NCI-H2081 (cell line): ENCODE data around the gene LATS2.

Source experiments
- DNase-seq, 2 experiments: peaks; one replicate each; lab custom pipeline; 2025; lab: John Stamatoyannopoulos, UW

Gene LATS2

DNA sequence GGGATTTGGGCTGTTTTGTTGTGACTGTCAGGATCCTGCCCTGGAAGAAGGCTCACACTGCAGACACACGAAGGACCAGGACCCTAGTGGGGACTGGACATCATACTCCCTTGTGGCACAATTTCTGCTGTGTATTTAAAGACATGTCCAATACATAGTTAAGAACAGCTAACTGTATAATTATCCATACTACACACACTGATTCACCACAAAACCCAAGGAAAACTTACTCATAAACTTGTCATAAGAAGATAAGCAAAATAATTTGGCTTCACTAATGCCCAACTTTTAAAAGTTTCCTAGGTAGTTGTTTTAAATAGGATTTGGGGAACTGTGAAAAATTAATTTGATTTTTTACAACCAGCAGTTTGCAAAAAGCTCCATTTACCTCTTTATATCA lies 46.1 kb downstream of the LATS2 start:
- DNase-seq: no peak

DNA sequence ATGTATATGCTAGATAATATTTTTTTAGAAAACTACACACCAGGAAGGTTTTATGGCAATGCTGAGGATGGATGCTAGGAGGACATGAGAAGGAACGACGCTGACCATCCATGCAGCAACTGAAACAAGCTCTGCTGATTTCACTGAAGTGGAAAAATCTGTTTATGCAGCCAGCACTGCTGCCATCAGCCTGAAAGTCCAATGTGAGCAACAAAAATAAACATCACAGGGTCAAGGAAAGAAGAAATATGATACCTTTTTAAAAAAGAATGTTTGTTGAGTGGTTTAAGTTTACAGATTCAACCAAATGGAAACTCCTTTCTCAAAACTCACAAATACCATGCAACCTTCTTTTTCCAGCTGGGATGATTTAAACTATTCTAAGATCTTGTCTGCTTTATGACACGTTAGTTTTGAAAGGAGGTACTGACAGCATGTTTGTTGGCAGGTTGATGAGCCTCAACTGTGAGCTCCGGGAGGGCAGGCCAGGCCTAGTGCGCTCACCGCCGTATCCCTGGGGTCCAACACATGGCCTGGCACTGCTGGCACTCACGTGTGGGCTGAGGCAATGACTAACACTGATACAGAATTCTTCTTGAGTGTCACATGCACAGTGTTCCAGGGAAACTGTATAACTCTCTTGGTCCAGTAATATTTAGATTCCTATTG lies 46.8 kb downstream of the LATS2 start:
- no peak for DNase-seq

GRCh38 chr13:21014139-21014501 lies 47.3 kb downstream of the LATS2 start:
- DNase-seq: no peak

DNA sequence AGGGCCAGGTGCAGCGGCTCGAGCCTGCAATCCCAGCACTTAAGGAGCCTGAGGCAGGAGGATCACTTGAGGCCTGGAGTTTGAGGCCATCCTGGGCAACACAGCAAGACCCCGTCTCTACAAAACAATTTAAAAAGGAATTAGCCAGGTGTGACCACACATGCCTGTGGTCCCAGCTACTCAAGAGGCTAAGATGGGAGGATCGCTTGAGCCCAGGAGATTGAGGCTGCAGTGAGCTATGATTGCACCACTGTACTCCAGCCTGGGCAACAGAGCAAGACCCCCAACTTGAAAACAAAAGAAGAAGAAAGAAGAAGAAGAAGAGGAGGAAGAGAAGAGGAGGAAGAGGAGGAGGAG lies 47.7 kb downstream of the LATS2 start:
- DNase-seq: no peak

DNA sequence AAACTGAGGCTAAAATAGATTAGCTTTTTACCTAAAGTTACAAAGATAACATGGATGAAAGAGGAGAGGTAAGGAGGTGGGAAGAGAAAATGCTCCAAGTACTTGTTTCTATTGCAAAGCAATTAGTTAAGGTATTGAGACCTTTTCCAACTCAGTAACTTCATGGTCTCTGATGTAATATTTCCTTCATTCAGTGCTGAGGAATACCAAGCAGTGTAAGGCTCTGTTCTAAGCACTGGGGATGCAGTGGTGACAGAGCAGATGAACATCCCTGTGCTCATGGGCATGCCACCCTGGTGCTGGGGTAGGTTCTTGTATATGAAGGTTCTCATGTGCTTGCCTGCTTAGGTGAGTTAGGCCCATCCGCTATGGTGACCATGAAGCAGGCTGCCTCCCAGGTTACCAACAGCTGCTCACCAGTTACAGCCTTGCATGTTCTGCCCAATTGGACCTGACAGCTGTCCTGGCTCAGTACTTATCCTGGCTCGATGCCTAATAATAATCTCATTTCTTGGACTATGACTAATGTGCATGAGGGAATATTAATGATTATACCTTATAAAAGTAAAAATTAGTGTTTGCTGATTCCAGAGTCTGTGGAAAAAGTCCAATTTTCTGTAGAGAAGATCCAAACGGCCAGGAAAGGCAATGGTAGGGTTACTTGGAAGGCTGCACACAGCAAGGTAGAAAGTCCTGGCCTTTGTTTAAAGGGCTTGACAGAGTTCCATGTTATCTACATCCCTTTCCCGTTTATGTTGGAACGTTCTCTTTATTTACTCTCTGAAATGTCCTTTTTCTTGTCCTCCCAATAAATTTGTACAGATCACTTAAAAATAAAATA lies 48.3 kb downstream of the LATS2 start:
- DNase-seq: no peak

DNA sequence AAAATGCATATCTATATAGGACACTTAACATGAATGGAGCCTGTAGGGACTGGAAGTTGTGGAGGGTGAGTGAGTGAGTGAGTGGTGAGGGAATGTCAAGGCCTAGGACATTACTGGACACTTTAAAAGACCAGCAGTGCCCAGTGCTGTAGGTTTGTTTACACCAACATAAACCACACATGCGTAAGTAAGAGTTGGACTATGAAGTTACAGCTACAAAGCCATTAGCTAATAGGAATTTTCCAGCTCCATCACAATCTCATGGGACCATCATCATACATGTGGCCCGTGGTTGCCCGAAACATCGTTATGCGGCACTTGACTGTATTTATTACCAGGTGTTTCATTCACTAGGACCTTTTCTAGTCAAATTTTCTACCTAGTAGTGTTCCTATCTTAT lies 49.2 kb downstream of the LATS2 start:
- DNase-seq: no peak

- no peak for DNase-seq
These were observed 50.0 kb downstream of the LATS2 start for GRCh38 chr13:21011378-21011777.

DNA sequence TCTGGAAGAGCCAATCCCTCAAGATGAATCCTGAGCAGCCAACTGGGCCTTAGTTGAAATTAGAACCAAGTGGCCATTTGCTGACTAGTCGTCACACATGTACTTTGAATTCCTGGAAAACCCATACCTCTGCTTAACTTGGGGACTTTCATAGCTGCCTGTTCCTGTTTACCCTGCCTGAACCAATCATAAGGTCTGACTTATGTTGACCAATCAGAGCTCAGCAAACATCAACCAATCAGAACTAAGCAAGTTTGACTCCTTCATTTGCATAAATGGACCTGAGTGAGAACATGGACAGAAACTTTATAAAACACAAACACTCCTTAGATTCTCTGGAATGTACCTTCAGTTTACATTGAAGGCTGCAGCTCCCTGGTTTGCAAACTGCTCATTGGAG lies 50.8 kb downstream of the LATS2 start:
- no peak for DNase-seq

DNA sequence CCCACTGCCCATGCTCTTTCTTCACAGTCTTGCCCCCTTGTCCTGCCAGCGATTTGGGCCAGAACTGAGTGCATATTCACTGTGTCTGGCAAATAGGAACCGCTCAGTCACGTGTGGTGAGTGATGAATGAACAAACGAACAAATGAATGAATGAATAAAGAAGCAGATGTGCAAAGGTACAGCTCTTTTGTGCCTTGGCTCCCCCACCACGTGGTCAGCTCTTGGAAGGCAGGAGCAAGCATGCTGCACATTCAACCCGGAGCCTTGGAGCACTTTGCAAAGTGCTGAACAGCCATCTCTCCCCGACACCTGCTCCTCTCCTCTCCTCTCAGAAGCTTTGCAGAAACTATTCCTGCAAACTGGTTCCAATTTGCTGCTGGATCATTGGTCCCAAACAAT lies 52.4 kb downstream of the LATS2 start:
- DNase-seq: no peak

DNA sequence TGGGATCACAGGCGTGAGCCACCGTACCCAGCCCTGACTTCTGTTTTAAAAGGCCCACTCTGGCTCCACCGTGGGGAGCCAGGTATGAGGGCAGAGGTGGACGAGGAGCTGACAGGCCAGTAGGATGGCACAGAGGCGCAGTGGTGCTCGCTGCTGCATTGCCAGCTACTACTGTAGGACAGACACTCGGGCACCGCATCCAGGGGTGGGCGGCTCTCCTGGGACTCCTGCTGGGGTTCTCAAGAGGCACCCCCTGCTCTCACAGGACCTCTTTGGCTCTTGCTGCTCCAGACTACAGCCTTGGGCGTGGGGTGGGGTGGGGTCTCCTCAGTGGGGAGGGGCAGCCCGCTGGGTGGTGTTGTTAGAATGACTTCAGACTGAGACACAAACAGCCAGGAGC lies 53.4 kb downstream of the LATS2 start:
- DNase-seq: no peak

- no peak for DNase-seq
These were observed 55.0 kb downstream of the LATS2 start for GRCh38 chr13:21006141-21007005.

DNA sequence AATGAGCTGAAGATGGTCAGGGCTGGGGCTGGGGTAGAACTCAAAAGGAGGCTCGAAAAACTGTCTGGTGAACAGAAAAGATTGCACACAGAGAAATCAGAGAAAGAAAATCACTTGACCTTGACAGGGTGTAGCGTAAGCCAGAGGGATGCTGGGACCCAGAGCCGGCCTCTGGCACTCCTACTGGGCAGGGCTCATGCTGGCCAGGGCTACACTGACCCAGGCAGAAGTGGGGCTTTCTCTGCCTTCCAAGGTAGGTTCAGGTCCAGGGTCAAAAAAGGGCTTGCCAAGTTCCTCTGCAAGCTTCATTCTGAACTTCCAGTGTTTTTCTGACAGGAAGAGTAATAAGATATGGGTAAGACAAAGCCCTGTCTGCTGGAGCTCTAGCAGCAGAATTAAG lies 56.2 kb downstream of the LATS2 start:
- DNase-seq: no peak

DNA sequence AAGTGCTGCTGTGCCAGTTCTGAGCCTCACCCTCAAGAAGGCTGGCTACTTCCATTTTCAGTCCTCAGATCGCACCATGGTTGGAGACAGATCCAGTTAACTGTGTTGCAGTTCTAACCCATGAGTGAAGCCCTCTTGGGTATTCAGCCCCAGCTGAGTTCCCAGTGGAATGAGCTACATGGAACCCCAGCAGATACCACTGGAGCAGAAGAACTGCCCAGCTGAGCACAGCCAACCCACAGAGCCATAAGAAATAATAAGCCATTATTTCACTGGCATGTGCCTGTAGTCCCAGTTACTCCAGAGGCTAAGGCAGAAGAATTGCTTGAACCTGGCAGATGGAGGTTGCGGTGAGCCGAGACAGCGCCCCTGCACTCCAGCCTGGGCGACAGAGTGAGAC lies 59.9 kb downstream of the LATS2 start:
- no peak for DNase-seq

DNA sequence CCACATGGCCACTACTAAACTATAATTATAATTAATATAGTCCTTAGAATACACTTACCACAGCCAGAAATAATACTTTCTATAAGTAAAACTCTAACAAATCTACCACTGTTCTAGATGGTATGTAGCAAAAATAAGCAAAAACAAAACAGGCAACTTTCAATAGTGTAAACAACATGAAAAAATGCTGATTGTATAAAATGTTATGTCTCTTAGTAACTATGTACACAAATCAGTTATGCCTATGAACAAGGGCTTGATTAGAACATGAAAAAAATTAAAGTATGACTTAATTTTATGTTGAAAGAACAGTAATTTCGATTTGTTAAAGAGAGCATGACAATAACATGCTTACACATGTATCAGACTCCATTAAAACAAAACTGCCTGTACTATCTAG lies 60.7 kb downstream of the LATS2 start:
- DNase-seq: no peak

DNA sequence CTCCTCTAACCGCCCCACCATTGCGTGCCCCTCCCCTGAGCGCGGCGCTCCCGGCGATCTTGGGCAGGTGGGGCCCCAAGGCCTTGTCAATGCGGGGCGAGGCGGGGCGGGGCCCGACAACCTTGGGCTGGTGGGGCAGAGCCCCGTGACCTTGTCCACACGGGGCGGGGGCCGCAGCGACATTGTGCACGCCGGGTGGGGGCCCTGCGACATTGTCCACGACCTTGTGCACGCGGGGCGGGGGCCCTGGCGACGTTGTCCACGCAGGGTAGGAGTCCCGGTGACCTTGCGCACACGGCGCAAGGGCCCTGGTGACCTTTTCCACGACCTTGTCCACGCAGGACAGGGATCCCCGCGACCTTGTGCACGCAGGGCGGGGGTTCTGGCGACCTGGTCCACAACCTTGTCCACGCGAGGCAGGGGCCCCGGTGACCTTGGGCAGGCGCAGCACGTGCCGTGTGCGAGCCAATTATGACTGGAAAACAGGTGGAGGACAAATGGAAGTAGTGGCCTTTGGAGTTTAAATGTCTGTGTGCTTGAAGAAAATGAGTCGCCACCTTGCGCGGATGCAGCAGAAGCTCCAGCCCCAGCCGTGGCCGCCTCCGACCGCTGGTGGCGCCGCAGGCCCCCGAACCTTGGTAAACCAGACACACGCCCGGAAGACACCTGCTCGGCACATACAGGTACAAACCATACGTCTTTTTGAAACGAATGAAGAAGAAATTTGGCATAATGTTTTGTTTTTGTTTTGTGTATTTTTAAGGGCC lies 62.6 kb downstream of the LATS2 start:
- no peak for DNase-seq

DNA sequence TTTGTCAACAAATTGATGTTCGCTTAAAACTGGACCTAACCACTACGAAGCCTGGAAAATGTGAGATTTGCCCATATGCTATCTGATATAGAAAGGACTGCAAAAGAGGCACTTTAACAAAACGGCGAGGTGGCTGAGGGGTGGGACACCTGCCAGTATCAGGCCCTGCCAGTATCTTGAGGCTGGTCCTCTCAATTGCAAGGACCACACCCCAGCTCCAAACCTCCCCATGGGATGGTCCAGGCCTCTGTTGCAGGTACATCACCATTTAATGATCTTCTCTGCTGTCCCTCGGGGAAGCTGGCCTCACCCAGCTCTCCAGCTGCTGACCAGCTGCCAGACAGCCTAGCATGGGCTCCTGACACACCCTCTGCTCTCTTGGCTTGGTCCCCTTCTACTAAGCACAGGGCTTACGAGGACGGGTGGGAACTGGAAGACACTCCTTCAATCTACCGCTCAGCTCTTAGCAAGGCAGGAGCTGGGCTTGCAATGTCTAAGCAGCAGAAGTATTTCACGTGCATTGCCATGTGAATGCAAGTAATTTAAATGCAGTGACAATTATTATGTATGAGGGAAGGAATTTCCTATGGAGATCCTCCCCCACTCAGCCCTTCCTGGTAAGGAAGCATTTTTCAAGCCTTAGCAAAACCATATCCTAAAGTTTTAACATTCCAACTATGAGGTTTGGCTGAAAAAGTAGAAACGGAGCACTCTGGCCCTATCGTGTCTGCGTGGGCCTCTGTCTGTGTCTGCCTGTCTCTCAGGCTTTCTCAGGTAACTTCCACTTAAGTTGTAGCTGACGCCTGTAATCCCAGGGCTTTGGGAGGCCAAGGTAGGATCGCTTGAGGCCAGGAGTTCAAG lies 63.9 kb downstream of the LATS2 start:
- no peak for DNase-seq

GRCh38 chr13:20995245-20995838 lies 66.0 kb downstream of the LATS2 start:
- no peak for DNase-seq

GRCh38 chr13:20994441-20994821 lies 67.0 kb downstream of the LATS2 start:
- no peak for DNase-seq

DNA sequence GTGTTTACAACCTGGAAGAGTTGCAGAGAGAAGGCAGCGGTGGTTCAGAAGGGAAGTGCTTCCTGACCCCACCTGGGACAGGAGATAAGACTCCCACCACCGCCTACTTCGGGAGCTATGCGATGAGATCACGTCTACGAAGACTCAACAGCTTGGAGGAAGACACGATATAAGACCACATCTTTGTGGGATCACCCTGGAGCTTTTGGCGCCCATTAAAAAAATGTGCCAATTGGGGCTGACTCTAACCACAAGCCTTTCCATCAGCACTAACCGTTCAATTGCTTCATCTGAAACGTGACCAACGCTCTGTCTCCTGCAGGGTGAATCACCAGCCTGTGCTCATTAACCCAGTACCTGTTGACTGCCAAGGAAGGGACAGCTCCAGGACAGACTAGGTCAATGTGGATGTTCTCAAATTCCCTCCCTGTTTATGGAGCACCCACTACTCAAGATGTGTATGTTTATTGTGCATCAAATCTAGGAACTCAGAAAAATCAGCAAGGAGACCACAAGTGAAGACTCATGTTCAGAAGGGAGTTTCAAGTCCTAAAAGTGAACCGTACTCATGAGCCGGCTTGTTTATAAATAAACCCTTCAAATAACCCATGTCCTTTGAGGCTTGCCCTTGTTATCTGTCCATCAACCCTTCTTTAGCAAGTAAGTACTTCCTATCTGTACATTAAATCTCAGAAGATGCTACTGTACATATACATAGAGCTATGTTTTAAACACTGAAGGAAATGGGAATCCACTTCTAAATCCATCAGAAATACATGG lies 67.5 kb downstream of the LATS2 start:
- no peak for DNase-seq

GRCh38 chr13:20993211-20993610 lies 68.2 kb downstream of the LATS2 start:
- no peak for DNase-seq
